ENCODE measurements around the gene ALDOB.

ALDOB gene

DNA sequence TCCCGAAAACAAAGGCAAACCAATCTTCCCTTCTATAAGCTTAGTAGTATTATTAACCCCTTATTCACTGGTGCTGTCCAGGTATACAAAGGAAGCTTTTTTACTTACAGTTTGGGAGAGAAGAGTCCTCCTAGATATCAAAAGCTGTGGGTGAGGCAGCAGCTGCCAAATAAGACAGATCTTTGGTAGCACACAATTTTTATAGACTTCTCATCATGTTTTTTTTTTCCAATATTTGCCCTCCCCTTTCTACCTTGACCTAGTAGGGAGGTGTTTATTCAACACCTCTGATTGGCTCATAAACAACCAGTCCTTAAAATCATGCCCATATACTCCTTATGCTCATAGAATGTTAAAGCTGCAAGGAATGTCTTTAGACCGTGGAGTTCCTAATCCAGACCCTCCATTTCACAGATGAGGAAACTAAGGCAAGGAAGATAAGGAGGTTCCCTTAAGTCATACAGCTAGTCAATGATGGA lies at the start of gene ALDOB:
ALDOB (minus strand) TSS at position 174 of the 479 bp plus-strand sequence. CDS start 4,887 bp downstream, outside the sequence.
- DNase-seq (ENCODE audit: low read depth): no peak

DNA sequence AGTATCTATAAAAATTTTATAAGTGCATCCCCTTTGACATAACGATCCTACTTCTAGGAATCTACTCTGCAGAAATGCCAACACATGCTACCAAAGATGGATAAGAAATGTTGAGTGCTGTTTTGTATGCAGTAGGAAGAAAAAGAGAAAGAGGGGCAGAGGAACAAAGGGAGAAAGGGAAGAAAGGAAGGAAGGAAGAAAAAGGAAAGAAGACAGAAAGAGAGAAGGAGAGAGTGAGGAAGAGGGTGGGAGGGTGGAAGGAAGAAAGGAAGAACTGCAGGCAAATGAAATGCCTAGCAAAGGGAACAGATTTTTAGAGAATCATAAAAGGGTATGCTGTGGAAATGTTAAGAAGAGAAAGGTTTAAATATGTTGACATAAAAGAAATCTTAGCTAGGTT lies 48.5 kb upstream of the ALDOB start:
- DNase-seq (ENCODE audit: low read depth): no peak

DNA sequence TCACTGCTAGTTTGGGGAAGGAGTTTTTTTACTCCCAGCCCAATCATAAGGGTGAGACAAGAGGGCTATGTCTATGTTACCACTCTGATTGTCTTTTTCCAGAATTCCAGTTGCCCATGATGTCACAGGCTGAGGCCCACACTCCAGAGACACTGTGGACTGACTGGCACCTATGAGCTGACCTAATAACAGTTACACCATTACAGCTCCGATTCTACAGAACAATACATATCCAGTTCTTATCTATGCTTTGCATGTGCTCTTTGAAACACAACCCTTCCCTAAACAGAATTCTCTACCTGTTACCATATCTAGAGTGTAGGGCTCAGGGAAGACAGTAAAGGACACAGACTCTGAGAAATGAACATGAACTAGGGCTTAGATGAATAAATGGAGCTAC lies 45.7 kb upstream of the ALDOB start:
- no peak for DNase-seq (ENCODE audit: low read depth)

DNA sequence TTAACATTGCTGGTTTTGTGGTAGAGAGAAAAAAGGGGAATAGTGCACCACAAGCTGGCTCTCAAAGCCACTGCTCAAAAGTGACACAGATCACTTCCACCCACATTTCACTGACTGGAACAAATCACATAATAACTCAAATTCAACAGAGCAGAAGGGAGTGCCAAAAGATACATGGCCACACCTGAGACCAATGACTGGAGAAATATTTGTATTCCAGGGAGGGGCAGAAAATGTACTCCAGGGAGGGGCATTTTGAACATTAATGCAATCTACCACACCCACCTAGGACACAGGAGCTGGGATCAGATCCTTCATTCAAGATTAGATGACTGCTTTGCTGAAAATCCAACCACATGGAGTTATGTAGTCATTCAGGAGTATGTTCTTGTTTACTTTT lies 44.8 kb upstream of the ALDOB start:
- DNase-seq (ENCODE audit: low read depth): no peak

DNA sequence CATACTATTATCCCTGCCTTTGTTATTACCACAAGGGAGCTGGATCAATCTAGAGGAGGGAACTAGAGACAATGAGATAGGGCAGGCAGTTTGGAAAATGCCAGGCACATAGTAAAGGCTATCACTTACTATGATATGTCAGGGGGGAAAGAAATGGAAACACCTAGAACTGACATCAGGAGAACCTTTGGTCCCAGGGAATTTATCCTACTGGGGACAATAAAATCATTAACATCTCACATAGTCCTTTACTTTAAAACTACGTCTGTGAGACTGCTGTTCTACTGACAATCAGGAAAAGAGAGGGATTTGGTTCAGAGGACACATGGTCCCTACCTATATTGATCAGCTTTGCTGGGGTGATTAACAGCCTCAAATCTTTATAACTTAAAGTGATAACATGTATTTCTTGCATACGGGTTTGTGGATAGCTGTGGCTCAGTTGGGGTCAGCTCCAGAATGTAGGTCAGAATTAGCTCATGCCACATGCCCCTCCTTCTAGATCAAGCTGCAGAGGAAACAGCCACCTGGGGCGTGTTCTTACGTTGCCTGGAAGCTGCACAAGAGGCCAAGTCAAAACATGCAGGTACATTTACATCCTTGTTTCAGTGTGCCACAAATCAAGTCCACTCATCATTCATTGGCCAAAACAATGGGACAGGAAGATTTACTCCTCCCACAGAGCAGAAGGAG lies 43.9 kb upstream of the ALDOB start:
- no peak for DNase-seq (ENCODE audit: low read depth)

DNA sequence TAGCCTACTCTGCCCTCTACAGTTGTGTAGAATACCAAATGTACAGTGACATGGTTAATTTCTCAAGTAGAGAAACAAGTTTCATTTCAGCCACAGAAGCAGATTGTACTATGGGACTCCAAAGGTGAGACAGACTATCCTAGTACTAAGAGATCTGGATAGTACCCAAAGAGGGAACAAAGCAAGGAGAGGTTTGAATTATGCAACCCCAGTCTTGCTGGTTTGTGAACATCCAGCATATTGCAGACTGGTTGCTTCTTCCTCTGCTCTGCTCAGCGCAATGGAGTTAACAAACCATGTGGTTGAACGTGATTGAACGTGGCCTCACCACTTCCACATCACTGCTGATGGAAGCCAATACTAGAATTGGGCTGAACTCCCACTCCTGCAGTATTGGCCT lies 43.3 kb upstream of the ALDOB start:
- DNase-seq (ENCODE audit: low read depth): no peak

DNA sequence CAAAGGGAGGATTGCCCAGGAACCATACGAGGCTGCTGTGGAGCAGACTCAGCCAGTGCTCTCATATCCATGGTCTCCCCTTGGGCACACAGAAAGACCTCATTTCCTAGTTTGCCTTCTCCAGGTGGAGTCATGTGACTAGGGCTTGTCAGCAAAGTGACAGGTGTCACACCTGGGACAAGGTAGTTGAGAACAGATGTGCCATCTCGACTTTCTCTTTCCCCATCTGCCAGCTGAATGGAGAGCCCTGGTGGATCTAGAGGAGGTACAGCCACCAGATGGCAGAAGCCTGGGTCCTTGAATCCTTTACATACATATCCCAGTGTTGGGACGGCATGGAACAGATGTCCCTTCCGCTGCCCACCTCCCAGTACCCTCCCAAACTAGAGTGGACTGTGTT lies 42.9 kb upstream of the ALDOB start:
- DNase-seq (ENCODE audit: low read depth): no peak

DNA sequence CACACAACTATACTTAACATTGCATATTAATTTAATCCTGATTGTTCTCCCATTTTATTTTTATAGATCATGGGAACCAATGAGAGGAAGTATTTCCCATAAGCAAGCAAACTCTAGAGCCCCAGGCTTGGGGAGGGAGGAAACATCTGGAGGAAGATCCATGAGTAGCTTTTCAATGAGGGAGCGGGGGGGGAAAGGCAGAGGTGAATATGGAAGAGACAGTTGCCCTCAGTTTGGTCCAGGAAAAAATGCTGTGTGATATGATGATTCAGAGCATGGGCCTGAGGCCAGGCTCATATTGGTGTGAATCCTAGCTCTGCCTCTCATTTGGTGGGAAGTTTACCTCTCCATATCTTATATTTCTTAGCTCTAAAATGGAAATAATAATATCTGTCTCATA lies 42.2 kb upstream of the ALDOB start:
- DNase-seq (ENCODE audit: low read depth): no peak

DNA sequence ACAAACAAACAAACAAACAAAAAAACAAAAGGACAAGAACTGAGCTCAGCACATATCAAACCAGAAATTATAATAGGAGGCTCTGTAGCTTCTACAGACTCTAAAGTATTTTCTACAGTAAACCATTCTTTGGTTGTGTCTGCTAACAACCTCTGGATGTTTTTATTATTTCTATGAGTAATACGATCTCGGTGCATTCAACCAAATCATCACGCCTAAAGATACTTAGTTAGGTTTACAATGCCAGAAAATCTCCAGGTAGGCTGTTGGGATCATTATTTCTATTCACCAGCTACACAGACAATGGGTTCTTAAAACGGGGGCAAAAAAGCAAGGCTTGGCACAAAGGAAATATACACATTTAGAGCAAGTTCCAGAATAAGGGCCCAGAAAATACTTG lies 41.6 kb upstream of the ALDOB start:
- DNase-seq (ENCODE audit: low read depth): no peak

DNA sequence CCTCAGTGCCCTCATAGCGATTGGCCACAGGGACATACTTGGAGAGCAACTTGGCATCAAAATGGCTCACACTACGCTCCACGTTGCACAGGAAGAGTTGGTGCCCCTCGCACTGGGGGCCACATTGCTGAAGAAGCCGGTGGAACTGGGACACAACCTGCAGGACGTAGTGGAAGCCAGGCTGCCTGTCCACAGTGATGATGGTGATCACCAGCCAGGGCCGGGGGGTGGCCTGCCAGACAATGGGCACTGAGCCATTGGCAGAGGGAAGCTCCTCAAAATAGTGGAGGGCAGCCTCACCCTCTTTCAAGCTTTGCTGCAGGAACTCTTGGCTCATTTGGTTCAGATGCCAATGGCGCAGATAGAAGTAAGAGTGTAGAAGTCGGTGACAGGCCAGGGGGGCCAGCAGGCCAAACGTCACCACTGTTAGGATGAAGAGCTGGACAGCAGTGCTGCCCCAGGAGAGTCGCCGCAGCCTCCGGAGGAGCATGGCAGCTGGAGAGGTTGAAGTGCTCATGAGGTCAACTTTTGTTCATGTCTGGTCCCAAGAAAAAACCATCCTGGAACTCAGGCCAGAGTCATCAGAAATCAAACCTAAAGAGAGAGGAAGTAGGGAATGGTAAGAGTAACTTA lies 41.1 kb upstream of the ALDOB start:
- no peak for DNase-seq (ENCODE audit: low read depth)

DNA sequence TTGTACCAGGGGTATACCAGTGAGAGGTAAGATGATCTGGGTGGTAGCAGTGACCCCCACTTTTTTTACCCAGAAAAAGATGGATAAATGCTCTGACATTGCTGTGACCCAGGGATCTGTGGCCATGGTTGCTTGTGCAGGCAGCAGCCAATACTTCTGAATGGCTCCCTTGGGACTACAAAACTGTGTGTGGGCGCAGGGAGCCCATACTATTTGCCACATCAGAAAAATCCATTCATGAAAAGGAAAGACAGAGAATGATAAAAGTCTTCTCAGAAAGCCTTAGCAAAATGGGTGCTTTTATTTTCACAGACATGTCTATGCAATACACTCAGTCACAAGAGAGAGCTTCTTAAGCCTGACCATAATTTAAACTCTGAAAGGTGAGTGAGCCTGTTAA lies 37.3 kb upstream of the ALDOB start:
- no peak for DNase-seq (ENCODE audit: low read depth)

DNA sequence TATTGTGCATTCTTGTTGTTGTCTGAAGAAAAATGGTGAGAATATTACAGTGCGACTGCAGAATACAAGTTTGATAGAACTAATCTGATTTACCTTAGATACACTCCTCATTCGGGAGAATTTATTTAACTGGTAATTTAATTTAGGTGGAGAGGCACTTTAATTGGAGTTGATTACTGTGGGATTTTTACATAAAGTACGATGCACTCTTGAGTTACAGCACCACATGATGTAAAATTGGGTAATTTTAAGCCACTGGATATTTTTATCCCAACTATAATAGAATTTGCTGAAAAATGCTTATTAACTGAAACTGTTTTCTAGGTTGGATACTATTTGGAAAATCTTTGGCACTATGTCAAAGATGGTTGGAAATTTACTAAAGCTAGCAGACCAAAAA lies 35.4 kb upstream of the ALDOB start:
- no peak for DNase-seq (ENCODE audit: low read depth)

DNA sequence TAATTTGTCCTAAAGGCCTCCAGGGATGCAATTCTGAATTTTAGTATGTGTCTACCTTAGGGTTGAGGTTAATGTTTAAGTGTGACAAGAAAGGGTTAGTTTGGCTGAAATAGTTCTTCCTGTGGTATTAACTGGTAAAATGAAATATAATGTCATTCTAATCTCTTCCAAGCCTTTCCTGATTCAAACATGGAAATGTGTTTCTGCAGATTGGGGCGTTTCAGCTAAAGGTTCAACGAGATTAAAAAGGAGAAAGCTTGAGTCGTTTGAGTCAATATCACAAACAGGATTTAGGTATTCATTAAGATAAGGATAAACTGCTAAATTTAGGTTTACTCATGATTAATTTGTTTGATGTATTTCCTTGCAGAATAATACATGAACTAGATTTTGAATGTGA lies 34.4 kb upstream of the ALDOB start:
- DNase-seq (ENCODE audit: low read depth): no peak

DNA sequence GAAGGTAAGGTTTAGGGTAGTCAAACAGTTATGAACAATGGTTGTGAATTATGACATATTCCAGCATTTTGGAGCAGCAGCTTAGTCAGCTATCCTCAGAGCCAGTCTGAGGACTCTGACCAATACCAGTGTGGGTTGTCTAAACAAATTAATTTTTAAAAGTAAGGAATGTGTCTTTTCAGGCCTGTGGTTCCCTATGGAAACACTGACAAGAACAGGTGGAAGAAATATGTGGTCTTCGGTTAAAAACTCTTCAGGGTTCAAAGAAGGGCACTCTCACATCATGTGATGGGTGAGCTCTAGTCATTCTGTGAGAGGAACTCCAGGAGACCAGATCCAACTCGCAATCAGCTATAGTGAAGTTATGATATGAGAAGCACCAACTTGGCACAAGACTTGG lies 33.5 kb upstream of the ALDOB start:
- no peak for DNase-seq (ENCODE audit: low read depth)

DNA sequence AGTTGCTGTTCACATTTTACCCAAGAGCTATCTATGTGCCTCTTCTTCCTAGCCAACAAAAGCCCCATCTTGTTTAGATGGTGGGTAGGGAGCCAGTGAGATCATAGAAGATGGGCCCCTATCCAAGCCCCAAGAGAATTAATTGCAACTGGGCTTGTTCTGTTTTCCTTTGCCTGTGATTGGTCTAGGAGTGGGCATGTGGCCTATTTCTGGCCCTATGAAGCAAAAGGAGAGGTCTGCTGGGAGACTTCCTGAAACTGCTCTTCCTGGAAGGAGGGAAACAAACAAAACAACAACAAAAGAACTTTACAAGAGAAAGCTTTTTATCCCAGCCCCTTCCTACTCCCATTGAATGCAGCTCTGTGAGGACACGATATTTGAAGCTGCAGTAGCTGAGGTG lies 32.5 kb upstream of the ALDOB start:
- no peak for DNase-seq (ENCODE audit: low read depth)

DNA sequence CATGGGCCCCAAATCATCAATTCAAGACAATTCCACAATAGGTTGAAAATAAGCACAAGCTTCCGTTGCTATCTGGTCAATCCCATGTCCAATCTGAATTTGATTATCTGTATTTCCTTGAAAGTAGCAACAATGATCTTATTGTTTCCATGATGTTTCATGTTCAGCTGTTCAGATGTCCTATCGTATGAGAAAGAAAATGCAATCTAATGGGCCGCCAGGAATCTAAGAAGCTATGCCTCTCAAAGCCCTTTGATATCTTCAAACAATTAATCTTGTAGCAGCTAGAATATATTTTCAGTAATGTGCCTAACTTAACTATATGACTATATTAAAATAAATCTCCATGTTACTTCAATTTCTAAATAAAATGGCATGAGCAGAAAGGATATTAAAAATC lies 32.1 kb upstream of the ALDOB start:
- no peak for DNase-seq (ENCODE audit: low read depth)

DNA sequence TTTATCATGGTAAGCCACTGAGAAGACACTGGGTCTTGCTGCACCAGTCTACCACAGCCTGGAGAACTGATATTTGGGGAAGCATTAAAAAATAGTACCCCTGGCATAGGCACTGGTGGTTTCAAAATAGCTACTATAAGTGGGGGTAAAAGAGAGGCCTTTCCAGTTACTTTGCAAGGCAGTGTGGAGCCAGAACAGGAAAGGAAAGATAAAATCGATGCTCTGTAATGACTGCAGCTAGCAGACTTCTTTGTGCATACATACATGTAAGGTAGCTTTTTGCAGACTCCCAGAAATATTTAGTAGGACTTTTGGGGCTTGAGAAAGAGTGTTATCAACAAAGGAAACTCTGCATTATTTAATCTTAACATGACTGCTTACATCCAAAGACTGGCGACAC lies 31.3 kb upstream of the ALDOB start:
- DNase-seq (ENCODE audit: low read depth): no peak

DNA sequence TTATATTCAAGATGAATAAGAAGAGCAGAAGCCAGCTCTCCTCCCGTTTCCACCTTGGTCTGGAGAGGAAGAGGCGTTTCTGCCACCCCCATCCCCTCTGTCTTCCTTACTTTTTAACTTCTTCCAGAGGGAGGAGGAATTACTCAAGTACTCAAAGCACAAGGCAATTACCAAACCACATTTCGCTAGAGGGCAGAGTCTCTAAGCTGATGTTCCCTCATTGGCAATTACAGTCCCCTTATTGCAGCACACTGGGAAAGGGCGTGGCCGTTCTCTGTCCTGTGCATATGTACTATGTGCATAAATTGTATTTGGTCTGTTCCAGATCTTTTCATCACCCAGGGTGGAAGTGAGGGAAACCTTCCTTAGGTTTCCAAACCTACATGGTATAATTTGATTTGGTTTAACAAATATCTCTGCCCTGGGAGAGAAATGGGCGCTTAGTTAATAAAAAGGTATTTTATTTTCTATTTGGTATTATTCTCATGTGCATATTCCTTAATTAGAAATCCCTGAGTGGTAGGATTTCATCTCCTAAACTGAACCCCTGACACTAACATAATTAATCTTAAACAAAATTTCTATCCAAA lies 29.8 kb upstream of the ALDOB start:
- no peak for DNase-seq (ENCODE audit: low read depth)

DNA sequence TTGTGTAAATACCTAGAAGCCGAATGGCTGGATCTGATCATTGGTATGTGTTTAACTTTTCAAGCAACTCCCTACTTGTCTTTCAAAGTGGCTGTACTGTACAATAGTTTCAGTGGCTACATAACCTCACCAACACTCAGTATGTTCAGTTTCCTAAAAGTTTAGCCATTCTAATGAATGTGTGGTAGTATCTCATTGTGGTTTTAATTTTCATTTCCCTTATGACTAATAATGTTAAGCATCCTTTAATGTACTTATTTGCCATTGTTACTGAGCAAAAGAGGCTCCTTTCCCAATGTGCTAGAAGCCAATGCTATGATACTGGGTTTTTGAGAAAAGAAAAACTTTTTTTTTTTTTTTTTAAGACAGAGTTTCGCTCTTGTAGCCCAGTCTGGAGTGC lies 27.8 kb upstream of the ALDOB start:
- DNase-seq (ENCODE audit: low read depth): no peak

DNA sequence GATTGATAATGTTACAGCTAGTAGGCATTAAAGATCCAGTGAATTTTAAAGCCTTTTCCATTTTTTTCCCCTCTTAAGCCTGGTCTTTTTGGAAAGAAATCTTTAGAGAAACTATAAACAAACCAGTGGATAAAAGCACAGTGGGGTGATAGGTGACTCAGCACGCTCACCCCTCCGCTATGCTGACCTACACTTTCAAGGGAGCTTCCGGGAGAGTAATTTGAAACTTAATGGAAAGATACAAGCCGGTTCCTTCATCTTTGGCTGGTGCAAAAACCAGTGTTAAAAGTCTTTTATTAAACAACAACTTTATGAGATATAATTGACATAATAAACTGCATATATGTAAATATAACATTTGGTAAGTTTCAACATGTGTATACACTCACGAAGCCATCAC lies 27.0 kb upstream of the ALDOB start:
- no peak for DNase-seq (ENCODE audit: low read depth)

DNA sequence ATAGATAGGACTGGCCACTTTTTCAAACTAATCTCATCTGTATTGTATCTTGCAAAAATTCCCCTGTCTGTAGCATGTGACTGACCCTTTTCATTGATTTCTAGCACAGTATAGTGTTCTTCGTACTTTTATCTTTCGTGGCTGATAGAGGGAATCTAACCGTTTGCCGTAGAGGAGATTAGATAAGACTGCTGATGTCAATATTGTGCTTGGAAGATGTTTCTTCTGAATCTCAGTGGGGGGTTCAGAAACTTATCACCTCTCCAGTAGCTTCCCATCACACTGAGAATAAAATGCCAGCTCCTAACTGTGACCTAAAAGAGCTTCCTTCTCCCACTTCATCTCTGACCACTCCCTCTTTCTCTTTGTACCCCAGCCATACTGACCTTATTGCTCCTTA lies 25.4 kb upstream of the ALDOB start:
- DNase-seq (ENCODE audit: low read depth): no peak

DNA sequence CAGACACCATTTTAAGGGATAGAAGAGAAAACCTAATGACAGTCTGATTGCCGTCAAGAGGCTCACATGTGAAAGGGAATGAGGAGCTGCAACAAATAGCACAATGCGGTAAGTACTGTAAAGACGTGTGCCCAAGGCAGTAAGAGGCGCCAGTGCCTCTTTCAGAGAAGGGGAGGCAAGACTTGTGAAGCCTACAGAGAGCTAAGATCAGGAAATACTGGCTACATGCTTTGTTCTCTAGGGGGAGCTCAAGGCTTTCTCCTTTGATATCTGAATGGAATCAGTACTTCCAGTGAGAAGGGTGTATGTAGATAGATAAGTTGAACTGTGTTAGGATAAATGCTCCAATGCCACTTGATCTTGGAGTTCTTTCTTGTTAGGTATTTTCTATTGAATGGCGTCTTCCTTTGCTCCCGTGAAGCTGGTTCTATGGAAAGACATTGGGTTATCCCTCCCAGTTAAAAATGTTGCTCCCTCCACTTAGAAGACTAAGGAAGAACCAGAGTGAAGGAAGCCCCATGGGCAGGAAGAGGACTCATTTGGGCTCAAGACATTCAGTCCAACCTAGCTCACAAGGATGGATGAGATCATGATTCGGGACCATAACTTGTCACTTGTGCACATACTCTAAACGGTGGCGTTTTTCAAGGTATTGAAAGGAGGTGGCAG lies 23.5 kb upstream of the ALDOB start:
- no peak for DNase-seq (ENCODE audit: low read depth)

DNA sequence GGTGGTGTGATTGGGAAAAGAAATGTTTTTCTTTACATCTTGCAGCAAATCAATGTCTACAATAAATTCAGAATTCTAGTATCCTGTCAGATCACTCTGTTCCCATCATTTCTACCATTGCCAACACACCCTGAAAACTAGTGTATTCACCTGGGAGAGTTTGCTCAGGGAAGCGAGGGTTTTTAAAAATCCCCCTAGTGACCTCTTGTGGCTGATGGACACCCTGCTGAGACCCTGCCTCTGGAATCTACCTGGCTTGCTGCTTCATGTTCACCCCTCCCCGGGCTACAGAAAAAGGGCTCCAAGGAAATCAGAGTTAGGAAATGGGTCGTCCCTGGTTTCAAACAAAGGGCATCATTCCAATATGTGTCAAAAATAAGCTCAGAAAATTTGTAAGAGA lies 21.4 kb upstream of the ALDOB start:
- no peak for DNase-seq (ENCODE audit: low read depth)

Data from activated T-cell treated with anti-CD3 and anti-CD28 coated beads for 48 hours (primary cell).